Ovary (tissue), 3 donors: ENCODE results near the gene USH2A.

Experiments used
- EP300 ChIP-seq: sonication (generic); formaldehyde crosslinking; IDR thresholded peaks from one replicate; pipeline ENCODE4 v1.6.1; 2017; ENCODE audit warnings: antibody characterized with exemption
- POLR2A ChIP-seq: fragments of 450-650 bp; IDR thresholded peaks from one replicate; pipeline ENCODE4 v1.6.1; 2017; ENCODE audit warnings: antibody characterized with exemption, mild to moderate bottlenecking, moderate library complexity
- TF ChIP-seq, protein P1 (sequence below), 3 donors: fragments of 450-650 bp in 2 of 3; fragments of 200-600 bp in 1 of 3; IDR thresholded peaks; one replicate each; pipeline versions ENCODE4 v1.5.1 to v1.8.0; 2016 to 2022; ENCODE audit warnings: antibody characterized with exemption in 3 of 3, mild to moderate bottlenecking in 1 of 3
- donor health status: DM: no; HTN: no; CAD: no.

DNA sequence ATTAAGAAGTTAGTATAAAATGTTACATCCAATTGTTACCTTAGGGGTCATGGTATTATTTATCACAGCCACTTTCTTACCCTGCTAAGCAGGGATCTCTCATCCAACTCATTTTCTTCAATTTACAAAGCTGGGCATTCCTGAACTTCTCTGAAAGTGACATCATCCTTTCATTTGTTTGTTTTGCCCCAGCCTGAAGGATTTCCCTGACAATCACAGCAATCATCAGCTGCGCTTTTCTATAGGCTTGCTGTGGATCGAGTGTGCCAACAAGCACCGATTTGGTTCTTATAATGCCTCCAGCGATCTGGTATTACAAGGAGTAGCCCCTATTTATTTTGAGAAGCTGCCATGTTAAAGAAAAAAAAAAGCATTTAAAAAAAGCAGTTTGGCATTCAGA lies 240.2 kb downstream of the USH2A start:
- no peak for TF ChIP-seq POLR2A
- TF ChIP-seq, protein P1, sequence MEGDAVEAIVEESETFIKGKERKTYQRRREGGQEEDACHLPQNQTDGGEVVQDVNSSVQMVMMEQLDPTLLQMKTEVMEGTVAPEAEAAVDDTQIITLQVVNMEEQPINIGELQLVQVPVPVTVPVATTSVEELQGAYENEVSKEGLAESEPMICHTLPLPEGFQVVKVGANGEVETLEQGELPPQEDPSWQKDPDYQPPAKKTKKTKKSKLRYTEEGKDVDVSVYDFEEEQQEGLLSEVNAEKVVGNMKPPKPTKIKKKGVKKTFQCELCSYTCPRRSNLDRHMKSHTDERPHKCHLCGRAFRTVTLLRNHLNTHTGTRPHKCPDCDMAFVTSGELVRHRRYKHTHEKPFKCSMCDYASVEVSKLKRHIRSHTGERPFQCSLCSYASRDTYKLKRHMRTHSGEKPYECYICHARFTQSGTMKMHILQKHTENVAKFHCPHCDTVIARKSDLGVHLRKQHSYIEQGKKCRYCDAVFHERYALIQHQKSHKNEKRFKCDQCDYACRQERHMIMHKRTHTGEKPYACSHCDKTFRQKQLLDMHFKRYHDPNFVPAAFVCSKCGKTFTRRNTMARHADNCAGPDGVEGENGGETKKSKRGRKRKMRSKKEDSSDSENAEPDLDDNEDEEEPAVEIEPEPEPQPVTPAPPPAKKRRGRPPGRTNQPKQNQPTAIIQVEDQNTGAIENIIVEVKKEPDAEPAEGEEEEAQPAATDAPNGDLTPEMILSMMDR (IDR thresholded peaks at IDR 0.05), result no peak
- no peak for TF ChIP-seq EP300
